ENCODE measurements around the gene CPN2.
A peak's percentile ranks its signal among the peaks of the same experiment; 100 is the strongest.

Gene CPN2

DNA sequence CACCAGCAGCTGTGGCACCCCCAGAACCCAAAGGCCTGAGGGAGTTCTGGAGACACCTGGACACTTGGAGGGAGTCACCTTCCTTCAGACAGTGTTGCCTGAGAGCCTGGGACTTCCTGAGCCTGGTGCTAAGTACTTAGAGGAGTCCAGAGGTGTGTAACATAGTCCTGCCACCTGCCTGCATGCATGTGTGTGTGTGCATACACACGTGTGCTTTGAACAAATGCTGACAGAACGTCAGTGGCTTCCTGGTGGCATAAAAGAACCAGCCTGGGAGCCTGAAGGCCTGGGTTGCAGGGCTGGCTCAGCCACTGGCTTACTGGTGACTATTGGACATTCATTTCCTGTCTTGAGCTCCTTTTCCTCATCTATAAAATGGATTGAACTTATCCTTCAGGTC lies 3.2 kb upstream of the CPN2 start:
- DNase-seq (ENCODE audit: low read depth in 4 of 4, low spot score in 1 of 4): no peak

DNA sequence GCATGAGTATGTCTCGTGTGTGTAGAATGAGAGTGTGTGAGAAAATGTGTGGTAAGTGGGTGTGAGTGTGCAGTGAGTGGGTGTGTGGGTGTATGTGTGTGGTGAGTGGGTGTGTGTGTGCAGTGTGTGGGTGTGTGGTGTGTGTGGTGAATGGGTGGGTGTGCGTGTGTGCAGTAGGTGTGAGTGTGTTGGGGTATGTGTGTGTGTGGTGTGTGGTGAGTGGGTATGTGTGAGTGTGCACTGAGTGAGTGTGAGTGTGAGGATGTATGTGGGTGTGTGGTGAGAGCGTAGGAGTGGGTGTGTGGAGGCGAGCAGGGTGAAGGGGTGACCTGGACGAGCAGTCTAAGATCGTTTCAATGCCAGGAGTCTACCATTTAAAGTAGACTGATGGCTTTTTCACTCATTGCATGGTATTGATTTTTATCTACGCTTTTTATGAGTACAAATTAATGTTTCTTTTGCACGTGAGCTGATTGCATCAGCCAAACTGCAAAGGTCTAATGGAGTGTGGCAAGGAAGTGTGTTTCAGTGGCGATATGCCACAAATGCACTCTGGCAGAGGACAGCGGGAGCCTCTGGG lies 1.6 kb upstream of the CPN2 start:
- DNase-seq (ENCODE audit: low read depth in 4 of 4, low spot score in 1 of 4): no peak

DNA sequence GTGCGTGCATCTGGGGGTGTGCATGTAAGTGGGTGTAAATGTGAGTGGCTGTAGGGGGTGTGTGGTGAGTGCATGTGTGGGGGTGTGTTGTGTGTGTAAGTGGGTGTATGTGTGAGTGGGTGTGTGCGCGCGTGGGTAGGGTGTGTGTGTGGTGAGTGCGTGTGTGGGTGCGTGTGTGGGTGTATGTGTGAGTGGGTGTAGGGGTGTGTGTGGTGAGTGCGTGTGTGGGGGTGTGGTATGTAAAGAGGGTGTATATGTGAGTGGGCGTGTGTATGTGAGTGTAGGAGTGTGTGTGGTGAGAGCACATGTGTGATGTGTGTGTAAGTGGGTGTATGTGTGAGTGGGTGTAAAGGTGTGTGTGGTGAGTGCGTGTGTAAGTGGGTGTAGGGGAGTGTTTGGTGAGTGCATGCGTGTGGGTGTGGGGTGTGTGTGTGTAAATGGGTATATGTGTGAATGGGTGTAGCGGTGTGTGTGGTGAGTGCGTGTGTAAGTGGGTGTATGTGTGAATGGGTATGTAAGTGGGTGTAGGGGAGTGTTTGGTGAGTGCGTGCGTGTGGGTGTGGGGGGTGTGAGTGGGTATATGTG lies 916 bp upstream of the CPN2 start:
- no peak for DNase-seq (ENCODE audit: low read depth in 4 of 4, low spot score in 1 of 4)

- no peak for DNase-seq (ENCODE audit: low read depth in 4 of 4, low spot score in 1 of 4)
Observed at GRCh38 chr3:194350726-194351071, 429 bp downstream of the CPN2 start.

DNA sequence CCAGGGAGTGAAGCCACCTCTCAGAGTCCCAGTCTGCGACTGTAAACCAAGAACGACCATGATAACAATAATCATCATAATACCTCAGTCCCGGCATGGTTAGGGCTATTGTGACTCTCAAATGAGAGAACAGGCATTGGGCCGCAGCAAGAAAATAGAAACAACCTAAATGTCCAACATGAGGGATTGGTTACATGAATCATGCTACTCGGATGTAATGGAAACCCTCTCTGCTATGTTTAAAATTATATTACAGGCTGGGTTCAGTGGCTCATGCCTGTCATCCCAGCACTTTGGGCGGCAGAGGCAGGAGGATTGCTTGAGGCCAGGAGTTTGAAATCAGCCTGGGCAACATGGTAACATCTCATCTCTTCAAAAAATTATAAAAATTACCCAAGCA lies 2.8 kb downstream of the CPN2 start:
- no peak for DNase-seq (ENCODE audit: low read depth in 4 of 4, low spot score in 1 of 4)

- DNase-seq (ENCODE audit: low read depth in 4 of 4, low spot score in 1 of 4): no peak
Observed at GRCh38 chr3:194346621-194347020, 4.5 kb downstream of the CPN2 start.

GRCh38 chr3:194346035-194346434 lies 5.1 kb downstream of the CPN2 start:
- DNase-seq (ENCODE audit: low read depth in 4 of 4, low spot score in 1 of 4): no peak

- DNase-seq (ENCODE audit: low read depth in 4 of 4, low spot score in 1 of 4): peak; percentile 47 to 74 (median 54)
Observed at GRCh38 chr3:194344012-194344411, 7.1 kb downstream of the CPN2 start.

GRCh38 chr3:194343561-194343893 lies 7.6 kb downstream of the CPN2 start:
- DNase-seq (ENCODE audit: low read depth in 4 of 4, low spot score in 1 of 4): no peak

- DNase-seq (ENCODE audit: low read depth in 4 of 4, low spot score in 1 of 4): no peak
Observed at GRCh38 chr3:194342861-194343560, 8.1 kb downstream of the CPN2 start.

DNA sequence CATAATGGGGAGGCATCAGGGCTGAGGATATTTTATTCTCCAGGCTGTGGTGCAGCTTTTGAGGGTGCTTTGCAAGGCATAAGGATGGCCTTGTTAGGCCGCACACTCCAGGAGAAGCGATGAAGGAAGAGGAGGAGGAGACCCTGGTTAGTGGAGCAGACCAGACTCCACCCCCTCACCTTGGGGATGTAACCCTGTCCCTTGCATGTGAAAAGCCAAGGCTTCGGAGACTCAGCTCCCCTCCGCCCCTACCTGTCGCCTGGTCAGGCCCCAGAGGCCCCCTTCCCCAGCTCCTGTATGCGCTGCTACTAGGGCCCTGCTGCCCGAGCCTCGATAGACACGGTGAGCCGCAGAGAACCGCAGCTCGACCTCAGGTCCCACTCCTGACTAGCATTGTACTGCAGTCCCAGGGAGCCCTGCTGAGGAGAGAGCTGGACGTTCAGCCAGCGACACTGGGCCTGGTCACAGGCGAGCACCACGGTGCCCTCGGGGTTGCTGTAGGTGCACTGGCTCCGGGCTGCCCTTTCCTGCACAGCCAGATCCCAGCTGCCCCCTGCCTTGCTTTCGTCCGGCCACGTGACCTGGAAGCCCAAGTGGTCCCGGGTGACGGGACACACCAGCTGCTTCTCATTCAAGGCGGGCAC lies 10.2 kb downstream of the CPN2 start:
- DNase-seq (ENCODE audit: low read depth in 4 of 4, low spot score in 1 of 4): no peak

GRCh38 chr3:194339840-194340239 lies 11.3 kb downstream of the CPN2 start:
- DNase-seq (ENCODE audit: low read depth in 4 of 4, low spot score in 1 of 4): no peak

DNA sequence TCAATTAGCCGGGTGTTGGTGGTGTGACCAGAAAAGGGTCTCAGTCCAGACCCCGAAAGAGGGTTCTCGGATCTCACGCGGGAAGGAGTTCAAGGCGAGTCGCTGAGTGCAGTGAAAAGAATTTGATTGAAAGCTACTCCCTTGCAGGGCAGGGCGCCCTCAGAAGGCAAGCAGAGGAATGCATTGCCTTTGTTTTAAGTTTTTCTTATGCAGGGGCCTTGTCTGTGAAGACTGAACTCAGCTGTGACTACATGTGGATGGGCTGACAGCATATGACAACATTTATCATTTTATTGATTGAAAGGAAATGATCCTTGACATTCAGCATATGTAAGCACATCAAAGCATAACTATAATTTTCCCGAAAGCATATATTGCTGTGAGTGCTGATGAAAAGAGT lies 11.8 kb downstream of the CPN2 start:
- no peak for DNase-seq (ENCODE audit: low read depth in 4 of 4, low spot score in 1 of 4)

- no peak for DNase-seq (ENCODE audit: low read depth in 4 of 4, low spot score in 1 of 4)
Observed at GRCh38 chr3:194337965-194338753, 13.0 kb downstream of the CPN2 start.

- DNase-seq (ENCODE audit: low read depth in 4 of 4, low spot score in 1 of 4): no peak
Observed at GRCh38 chr3:194336601-194337355, 14.3 kb downstream of the CPN2 start.

- DNase-seq (ENCODE audit: low read depth in 4 of 4, low spot score in 1 of 4): no peak
Observed at GRCh38 chr3:194333981-194334320, 17.2 kb downstream of the CPN2 start.

- peak; percentile 82 to 93 (median 84) for DNase-seq (ENCODE audit: low read depth in 4 of 4, low spot score in 1 of 4)
Observed at GRCh38 chr3:194333212-194333980, 17.7 kb downstream of the CPN2 start.

GRCh38 chr3:194332858-194333211 lies 18.3 kb downstream of the CPN2 start:
- DNase-seq (ENCODE audit: low read depth in 4 of 4, low spot score in 1 of 4): no peak

GRCh38 chr3:194330579-194330978 lies 20.5 kb downstream of the CPN2 start:
- DNase-seq (ENCODE audit: low read depth in 4 of 4, low spot score in 1 of 4): no peak

DNA sequence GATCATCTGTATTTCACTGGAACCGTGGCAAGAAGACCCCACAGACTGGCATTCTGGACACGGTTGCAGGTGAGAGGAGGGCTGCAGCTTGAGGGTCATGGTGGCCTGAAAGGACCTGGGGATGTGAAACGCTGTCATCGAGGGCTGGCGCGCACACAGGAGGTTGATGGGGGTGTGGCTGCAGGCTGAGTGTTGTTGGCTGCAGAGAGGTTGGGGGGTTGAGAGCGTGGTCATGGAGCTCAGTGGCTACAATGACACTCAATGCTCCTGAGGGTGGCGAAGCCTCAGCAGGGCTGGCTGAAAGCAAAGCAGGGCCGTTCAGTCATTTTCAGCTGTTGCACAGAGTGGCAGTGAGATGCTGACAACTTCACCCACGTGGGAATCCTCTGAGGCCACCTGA lies 21.0 kb downstream of the CPN2 start:
- DNase-seq (ENCODE audit: low read depth in 4 of 4, low spot score in 1 of 4): no peak

- no peak for DNase-seq (ENCODE audit: low read depth in 4 of 4, low spot score in 1 of 4)
Observed at GRCh38 chr3:194329583-194329965, 21.6 kb downstream of the CPN2 start.

Measured in stimulated activated CD4-positive, alpha-beta T cell treated with anti-CD3 and anti-CD28 coated beads, Interleukin-1b, Interleukin-23, amount 100 ng/mL, for 24 hours (primary cell).